ENCODE measurements around the gene MAPK8. TPM values are rescaled to one million over a fixed set of nuclear protein-coding genes. Genes with fewer than 3 reads are reported as not detected.

The MAPK8 gene
- total RNA-seq, 1 donor from 2014 or later, result 30.6 TPM

DNA sequence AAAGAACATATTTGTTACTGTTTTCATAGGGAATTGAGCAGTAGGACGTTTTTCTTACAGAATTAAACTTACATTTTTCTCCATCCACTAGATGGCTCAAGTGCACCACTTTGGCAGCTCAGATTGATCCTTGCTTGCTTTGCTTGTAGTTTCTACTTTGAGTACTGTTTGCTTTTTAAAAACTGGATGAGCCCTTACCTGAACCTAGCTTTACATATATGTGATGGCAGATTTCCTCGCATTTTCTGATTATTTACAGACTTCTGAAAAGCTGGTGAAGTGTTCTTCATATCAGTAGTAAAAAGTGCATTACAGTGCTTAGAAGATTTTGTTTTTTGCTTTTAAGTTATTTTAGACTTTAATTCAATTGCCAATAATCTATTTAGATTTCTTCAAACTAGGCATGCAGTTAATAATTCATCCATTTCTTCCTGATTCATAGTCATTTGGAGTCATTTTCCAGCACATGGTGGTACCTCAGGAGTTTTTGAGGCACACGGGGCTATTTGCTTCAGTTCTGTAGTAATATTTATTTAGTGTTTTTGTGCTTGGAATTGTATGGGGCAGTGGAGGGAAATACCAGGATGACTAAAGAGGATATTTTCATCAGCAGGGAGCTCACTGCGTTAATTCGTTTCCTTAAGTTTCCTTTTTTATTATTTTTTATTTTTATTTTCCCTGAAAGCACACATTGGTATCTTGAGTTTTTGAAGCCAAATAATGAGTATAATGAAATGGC lies 57.3 kb downstream of the MAPK8 start:
- intact Hi-C loops (cut with DNase I), result loop anchor here (2.0 to 5.0 kb wide), 2 partner anchors 144 to 291 kb away; no protein-coding TSS in a partner anchor
- DNase-seq (no peak), ATAC-seq (ENCODE audit: poor library complexity) (peak; percentile 71)

DNA sequence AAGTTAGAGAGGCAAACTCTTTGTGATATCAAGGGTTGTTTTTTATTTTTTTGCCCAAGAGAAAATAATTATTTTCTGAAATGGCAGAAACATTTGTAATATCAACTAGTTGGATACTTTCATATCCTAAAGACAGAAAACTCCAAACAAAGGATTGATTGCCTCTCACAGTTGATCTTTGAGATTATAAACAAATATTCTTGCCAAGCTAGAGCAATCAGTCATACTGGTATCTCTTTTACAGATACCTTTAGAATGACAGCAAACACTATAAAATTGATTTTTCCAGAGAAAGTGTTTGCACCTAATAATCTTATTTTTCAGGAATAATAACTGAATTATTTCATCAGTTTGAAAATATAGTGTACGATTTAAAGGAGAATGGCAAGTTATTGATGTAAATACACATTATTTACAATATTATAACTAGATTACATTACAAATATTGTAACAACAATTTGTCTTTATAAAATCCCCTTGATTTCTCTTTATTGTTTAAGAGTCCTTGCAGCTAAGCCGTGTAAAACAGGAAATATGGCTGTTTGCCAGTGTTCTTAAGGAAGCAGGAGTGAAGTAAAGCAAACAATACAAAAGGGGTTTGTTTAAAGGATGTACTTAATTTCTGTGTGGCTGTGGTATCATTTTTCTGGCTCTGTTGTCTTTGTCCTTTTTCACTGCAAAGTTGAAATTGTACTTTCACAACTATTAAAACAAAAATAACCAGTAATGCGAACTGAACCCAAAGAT lies 58.4 kb downstream of the MAPK8 start:
- intact Hi-C loops (cut with DNase I), result loop anchor here (2.0 to 5.0 kb wide), 2 partner anchors 142 to 290 kb away; no protein-coding TSS in a partner anchor
- ATAC-seq (ENCODE audit: poor library complexity) (peak; percentile 52), DNase-seq (no peak)

DNA sequence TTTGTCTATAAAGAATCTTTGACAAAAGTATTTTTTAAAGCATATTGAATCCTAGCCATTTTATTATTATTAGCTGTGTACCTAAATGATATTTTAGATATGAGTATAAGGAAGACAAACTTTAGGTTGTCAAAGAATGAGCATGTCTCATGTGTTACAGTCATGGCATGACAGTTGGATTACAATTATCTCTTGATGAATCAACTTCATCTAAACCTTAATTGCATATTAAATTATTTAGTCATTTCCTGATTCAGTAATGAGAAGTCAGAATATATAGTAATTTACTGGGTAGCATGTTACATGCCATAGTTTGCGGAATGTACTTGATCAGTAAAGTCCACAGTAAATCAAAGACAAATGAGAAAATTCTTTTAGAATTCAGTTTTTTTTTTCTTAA lies 59.2 kb downstream of the MAPK8 start:
- intact Hi-C loops (cut with DNase I), result loop anchor here (2.0 kb wide), 1 partner anchor 289 kb away; no protein-coding TSS in a partner anchor
- ATAC-seq (ENCODE audit: poor library complexity) (no peak), DNase-seq (no peak)

DNA sequence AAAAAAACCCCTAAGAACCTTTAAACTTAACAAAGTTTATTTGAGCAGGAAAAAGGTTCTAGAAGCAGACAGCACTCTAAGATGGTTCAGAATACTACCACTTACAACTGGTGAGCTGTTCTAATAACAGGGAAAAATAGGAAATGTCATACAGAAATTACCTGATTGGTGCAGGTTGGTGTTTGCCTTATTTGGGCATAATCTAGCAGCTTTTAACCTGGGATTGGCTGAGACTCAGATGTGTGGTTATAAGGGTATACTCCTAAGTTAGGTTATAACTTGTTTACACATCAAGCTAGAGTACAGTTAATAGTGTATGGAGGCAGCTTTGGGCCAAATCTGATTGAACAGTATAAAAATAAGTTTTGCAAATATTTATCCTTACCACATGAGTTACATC lies 59.8 kb downstream of the MAPK8 start:
- intact Hi-C loops (cut with DNase I), result no loop called here
- ATAC-seq (ENCODE audit: poor library complexity), result no peak

DNA sequence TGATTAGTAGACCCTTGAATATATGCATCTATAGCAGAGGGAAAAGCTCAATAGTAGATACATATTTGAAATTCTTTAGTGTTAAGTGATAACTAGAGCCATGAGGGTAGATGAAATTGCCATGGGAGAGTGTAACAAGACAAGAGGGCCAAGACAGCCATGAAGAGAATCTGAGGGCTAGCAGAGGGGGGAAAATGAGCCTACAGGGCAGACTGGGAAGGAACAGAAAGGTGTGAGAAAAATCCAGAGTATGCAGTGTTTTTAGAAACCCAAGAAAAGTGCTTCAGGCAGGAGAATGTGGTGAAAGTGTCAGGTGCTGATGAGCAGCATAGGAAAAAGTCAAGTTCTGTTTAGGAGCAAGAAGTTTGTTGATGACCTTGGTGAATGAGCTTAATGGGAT lies 63.0 kb downstream of the MAPK8 start:
- ATAC-seq (ENCODE audit: poor library complexity) (no peak), DNase-seq (no peak)
- intact Hi-C loops (cut with DNase I), result no loop called here

More for the DNA sequence above, 59.8 kb downstream of the MAPK8 start:
- no peak for DNase-seq

DNA sequence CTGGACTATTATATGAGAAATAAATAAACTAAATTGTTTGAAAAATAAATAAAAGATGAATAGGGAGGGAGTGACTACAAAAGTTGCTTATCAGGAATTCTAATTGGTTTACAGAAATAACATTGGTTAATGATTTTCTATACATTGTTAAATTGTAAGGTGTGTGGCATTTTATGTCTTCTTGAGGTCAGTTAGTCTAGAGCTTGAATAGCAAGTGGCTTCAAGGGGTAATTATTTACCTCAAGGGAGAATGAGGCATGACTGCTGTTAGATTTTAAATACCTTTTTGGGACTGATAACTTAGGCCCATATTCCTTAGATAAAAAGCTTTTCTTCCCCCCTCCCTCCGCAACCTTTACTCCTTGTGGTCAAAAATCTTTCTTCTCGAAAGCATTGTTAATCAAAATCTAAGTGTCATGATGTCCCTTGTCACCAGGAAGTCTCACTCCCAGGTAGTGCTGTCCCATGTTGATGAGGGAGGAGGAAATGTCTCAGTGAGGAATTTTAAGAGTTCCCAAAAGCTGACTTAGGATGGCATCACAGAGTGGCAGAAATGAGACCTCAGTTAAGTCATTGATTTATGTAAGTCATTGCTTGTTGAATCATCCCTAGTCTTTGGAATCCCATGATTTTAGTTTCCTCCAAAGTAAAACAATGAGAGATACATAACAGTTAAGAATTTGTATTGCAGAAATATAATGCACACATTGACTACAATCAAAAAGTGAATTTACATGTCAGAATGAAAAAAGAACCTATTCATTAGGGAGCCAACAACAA lies 71.5 kb downstream of the MAPK8 start:
- intact Hi-C loops (cut with DNase I), result no loop called here
- no peak for DNase-seq

DNA sequence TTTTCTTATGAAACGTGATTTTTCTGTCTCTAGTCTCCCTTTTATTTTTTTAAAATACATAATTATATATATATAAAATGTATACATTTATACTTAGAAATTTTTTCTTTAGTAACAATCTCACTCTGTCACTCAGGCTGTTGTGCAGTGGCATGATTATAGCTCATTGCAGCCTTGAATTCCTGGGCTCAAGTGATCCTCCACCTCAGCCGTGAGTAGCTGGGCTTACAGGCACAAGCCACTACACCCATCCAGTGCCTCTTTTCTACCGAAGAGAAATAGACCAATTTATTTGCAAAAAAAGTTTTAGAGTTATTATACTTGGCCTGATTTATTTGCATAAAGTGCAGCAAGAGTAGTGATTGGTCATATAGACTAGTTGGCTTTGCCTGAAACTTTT lies 72.2 kb downstream of the MAPK8 start:
- DNase-seq (no peak), ATAC-seq (ENCODE audit: poor library complexity) (no peak)
- intact Hi-C loops (cut with DNase I), result no loop called here

More for the DNA sequence above, 71.5 kb downstream of the MAPK8 start:
- no peak for ATAC-seq (ENCODE audit: poor library complexity)

DNA sequence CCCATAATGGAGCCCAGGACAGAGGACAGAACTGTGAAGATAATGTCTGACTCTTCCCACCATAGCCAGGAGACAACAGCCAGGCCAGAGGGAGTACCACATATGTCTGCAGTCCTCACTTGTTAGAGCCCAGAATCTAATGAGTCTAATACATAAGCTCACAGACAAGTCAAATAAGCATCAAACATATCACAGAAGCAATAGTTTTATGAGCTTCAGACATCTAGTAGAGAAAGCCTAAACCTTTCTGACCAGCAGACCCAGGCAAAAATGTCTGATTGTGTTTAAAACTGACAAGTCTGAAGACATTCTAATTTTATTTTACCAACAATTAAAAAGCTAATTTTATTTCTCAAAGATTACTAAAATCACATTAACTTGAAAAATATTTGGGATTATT lies 75.5 kb downstream of the MAPK8 start:
- intact Hi-C loops (cut with DNase I), result no loop called here
- ATAC-seq (ENCODE audit: poor library complexity), result no peak
- no peak for DNase-seq

DNA sequence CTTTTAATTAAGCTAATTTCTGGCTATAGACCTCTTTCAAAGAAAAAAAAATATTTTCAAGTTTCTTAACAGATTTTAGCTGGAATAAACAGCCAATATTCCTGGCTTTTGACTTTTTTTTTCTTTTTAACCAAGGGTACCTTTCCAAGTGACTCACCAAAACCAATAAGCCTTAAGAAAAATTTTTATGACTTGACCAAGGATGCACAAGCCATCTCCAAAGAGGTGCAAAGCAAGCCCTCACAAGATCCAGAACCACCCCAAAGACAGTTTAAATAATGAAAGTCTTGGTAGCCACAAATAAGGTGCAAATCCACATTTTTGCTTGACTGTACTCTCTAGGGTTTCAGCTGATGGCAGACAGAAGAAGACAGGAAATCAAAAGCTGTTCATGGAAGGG lies 76.5 kb downstream of the MAPK8 start:
- intact Hi-C loops (cut with DNase I), result no loop called here
- ATAC-seq (ENCODE audit: poor library complexity), result no peak
- no peak for DNase-seq

DNA sequence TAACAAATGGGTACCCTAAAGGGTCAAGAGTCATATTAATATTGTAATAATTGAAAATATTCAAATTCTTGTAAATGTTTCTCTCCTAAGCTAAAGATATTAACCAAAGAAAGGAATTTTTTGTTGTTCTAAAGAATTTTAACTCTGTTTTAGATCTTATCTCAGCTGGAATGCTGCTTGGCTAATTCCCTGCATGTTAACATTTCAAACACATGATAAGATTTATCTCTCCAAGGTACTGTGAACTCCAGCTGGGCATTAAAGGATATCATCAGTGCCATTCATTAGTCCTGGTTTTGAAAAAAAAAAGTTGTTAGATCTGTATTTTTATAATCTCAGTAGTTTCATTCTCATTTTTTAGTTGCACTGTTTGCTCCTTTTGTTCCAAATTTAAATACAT lies 76.9 kb downstream of the MAPK8 start:
- intact Hi-C loops (cut with DNase I), result no loop called here
- DNase-seq (no peak), ATAC-seq (ENCODE audit: poor library complexity) (no peak)

DNA sequence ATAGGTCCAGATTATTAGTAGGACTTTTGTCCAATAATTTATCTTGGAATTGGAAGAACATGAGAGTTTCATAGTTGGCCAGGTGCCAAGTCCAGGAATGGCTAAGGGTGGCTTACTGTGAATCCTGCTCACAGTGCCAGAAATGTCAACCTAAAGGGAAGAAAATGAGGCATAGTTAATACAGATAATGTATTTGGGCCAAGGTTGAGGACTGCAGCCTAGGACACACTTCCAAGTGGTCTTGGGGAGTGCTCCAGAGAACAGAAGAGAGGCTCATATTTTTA lies 78.2 kb downstream of the MAPK8 start:
- no peak for DNase-seq
- intact Hi-C loops (cut with DNase I), result no loop called here
- no peak for ATAC-seq (ENCODE audit: poor library complexity)

DNA sequence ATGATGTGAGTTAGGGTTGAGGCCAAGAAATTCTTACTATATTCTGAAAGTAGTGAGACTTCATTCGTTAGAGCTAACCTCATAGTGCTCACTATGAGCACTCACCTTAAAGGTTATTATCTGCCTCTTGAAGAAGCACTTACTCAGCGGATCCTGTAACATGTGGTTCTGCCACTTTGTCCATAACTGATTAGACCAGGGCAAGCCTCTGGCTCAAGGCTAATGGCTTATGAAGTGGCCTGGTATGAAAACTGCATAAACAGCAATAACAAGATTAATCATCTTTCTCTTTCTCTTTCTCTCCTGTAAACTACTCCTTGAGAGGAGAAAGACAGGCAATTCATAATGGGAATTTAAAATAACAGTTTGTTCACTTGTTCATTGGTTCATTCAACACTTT lies 82.8 kb downstream of the MAPK8 start:
- intact Hi-C loops (cut with DNase I), result no loop called here
- ATAC-seq (ENCODE audit: poor library complexity) (no peak), DNase-seq (no peak)

DNA sequence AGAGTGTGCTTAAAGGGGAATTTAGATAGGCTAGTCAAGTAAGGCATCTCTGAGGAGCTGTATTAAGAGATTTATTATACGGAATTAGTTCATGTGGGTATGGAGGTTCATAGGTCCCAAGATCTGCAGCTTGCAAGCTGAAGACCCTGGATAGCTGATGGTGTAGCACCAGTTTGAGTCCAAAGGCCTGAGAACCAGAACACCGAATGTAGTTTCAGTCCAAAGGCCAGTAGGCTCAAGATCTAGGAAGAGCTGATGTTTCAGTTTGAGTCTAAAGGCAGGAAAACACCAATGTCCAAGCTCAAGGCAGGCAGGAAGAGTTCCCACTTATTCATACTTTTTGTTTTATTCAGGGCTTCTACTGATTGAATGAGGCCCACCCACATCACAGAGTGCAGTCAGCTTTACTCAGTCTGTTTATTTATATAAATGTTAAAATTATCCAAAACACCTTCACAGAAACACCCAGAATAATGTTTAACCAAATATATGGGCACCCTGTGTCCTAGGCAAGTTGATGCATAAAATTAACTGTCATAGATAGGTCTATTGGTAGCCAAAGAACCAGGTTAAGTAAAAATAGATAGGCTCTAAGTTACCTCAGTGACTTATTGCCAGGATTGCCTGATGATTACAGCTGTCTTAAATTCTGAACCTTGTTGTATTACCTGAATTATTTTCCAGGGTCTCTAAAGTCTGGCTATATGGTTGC lies 83.5 kb downstream of the MAPK8 start:
- DNase-seq, result no peak
- ATAC-seq (ENCODE audit: poor library complexity), result no peak
- intact Hi-C loops (cut with DNase I), result no loop called here

DNA sequence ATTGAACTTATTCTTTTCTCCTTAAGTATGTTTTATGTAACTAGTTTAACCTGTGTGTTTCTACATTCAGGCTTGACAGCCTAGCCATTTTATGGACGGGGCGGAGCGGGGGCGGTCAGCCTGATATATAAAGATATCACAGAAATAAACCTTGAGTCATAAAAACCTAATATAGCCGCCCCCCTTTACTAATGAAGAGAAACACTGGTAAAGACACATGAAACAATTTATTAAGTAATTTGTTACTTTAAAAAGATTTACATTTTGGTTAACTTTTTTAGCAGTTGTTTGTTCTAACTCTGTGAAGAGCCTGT lies 84.0 kb downstream of the MAPK8 start:
- no peak for DNase-seq
- intact Hi-C loops (cut with DNase I), result no loop called here
- no peak for ATAC-seq (ENCODE audit: poor library complexity)

DNA sequence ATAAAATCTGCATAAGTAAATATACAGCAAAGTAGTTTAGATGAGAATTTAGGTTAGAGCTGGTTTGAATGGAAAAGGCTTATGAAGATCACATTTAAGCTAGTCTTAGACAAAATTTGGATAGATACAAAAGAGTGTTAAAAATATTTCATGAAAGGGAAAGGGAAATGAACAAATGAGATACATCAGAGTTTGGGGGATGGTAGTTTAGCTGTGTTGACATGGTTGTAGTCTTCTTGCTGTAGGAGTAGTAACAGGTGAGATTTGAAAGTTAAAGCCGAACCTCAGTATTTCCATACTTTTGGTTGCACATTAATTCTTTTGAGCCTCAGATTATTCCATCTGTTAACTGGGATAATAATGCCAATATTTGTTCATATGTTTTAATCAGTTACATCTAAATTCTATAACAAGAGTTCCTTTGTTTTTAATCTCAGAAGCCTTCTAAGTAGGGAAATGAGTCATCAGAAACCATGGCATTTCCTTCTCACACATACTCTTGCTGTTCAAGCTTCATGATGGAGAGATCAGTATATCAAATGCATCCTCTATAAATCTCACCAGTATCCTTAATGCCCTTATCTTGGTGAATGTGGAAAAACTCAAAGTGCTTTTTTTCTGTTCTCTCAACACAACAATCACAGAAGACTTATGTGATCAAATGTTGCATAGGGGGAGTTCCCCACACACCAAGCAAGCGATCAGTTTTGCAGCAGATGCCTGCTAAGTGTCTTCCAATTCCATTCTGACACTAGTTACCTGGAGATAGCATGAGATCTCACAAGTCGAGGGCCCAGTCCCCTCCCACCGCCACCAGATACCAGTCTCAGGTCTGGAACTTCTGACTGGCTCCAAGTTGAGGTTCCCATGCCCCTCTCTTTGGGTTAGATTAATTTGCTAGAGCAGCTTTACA lies 84.7 kb downstream of the MAPK8 start:
- no peak for DNase-seq
- intact Hi-C loops (cut with DNase I), result no loop called here
- no peak for ATAC-seq (ENCODE audit: poor library complexity)

DNA sequence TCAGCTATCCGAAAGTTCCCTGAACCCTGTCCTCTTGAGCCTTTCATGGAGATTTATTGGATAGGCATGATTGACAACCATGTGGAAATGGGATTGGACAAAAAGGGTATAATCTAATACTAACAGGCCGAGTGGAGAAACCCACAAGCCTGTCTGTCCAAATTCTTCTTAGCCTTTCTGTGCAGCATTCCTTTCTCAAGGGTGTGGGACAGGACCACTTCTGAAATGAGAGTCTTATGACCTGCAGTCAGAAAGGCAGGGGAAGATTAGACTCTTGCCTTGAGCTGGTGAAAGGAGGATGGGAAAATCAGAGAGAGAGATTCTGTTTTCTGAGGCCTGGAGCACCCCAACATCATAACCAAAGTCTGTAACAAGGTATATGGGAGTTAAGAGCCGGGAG lies 85.5 kb downstream of the MAPK8 start:
- intact Hi-C loops (cut with DNase I), result no loop called here
- ATAC-seq (ENCODE audit: poor library complexity) (no peak), DNase-seq (no peak)

DNA sequence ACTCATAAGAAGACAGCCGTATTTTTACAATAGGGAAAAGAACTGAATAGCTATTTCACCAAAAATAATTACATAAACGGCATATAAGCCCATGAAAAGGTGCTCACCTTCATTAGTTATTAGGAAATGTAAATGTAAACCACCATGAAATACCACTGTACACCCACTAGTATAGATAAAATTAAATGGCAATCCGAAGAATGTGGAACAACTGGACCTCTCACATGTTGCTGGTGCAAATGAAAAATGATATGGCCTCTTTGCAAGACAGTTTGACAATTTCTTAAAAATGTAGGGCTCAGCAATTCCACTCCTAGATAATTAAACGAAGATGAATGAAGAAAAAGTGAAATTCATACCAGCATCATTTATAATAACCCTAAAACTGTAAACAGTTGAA lies 91.8 kb downstream of the MAPK8 start:
- DNase-seq (no peak), ATAC-seq (ENCODE audit: poor library complexity) (no peak)
- intact Hi-C loops (cut with DNase I), result no loop called here

DNA sequence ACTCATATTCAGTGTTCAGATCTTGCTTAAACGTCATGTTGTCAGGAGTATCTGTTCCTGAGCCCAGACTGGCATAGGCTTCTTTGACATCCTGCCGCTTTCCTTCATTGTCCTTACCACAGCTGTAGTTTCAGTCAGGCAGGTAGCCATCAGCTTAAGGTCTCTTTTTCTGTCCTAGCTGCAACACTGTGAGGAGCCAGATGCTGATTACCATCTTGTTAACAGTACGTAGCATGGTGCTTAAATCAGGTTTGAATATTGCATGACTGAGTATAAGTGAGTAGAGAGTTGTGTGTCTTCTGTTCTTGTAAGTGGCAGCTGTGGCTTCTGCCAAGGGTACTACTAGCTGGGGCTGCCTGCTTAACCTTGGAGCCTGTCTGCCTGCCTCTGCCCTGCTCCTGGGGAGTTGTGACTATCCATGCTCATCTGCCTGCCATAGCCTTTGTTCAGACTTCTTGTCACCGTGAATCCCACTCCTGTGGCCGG lies 92.6 kb downstream of the MAPK8 start:
- no peak for DNase-seq
- intact Hi-C loops (cut with DNase I), result no loop called here
- peak; percentile 56 for ATAC-seq (ENCODE audit: poor library complexity)

Data from Right ventricle myocardium superior (tissue), 1 donor.